MG63 (cell line): ENCODE measurements around the gene WFDC11. TPM values are rescaled to one million over a fixed set of nuclear protein-coding genes. Genes with fewer than 3 reads are reported as not detected.
"Not testable (repeated sequence)": the region's sequence is repeated elsewhere in the genome, so short reads cannot be mapped to it uniquely, and the experiment has no call there.

Experiments used
- DNase-seq: peaks from one replicate; pipeline ENCODE4 v3.0.0-alpha.2; 2020
- H3K27me3 ChIP-seq: fragments of 250-450 bp; sonication (Bioruptor Pico); 2 replicates; pipeline ENCODE4 v1.5.1; 2020; ENCODE audit warnings: mild to moderate bottlenecking, moderate library complexity
- H3K36me3 ChIP-seq: fragments of 250-450 bp; sonication (Bioruptor Pico); 2 replicates; pipeline ENCODE4 v1.5.1; 2020; ENCODE audit warnings: mild to moderate bottlenecking, moderate library complexity
- H3K4me3 ChIP-seq: fragments of 250-450 bp; sonication (Bioruptor Pico); 2 replicates; pipeline ENCODE4 v1.5.1; 2020; ENCODE audit warnings: mild to moderate bottlenecking, moderate library complexity
- H3K9me3 ChIP-seq: fragments of 250-450 bp; sonication (Bioruptor Pico); 2 replicates; pipeline ENCODE4 v1.5.1; 2020; ENCODE audit warnings: mild to moderate bottlenecking, moderate library complexity
- total RNA-seq: library from RNA; depleted of rRNA; stranded (reverse); fragments of >200 nt; shearing (Covaris generic); gene quantifications from 2 replicates; pipeline ENCODE4 v1.2.3, GENCODE V29; 2014; ENCODE audit warnings: low replicate concordance; rRNA removed

The WFDC11 gene
- total RNA-seq: not detected in 2 replicates

- no peak for DNase-seq
- Histone ChIP-seq H3K9me3 (no peaks in the 10 kb centered on the region), H3K27me3 (peaks cover 2% of the 10 kb centered on the region)
Measured at GRCh38 chr20:45670139-45670538, at the start of gene WFDC11. TSS of gene WFDC11 (minus strand) at chr20:45670239. CDS start at chr20:45650600, 19,639 bp downstream.

GRCh38 chr20:45716141-45716688 lies 46.2 kb upstream of the WFDC11 start:
- not testable (repeated sequence) for H3K4me3 ChIP-seq, H3K9me3 ChIP-seq, H3K36me3 ChIP-seq, DNase-seq
- H3K27me3 ChIP-seq: peaks cover 20% of the 10 kb centered on the region

More at GRCh38 chr20:45670139-45670538, at the start of gene WFDC11:
- no peak within 1 kb of the TSS for H3K4me3 ChIP-seq
- H3K36me3 ChIP-seq: no peaks in the 10 kb centered on the region

- Histone ChIP-seq H3K9me3 (no peaks in the 10 kb centered on the region), H3K4me3 (no peak within 1 kb of the TSS), H3K27me3 (peaks cover 5% of the 10 kb centered on the region), H3K36me3 (no peaks in the 10 kb centered on the region)
- no peak for DNase-seq
Measured at GRCh38 chr20:45704969-45705637, 35.1 kb upstream of the WFDC11 start, which contains the start of gene WFDC10B. TSS of gene WFDC10B (minus strand) at chr20:45705019. CDS start at chr20:45685992, 19,027 bp downstream.

- Histone ChIP-seq H3K36me3 (no peaks in the 10 kb centered on the region), H3K27me3 (0 out of 2 replicates have a peak, but pooled peaks cover 2% of the 10 kb centered on the region), H3K4me3 (no peak within 1 kb of the TSS), H3K9me3 (no peaks in the 10 kb centered on the region)
- peak; percentile 6 for DNase-seq
Measured at GRCh38 chr20:45701873-45702272, 31.8 kb upstream of the WFDC11 start, which contains the start of gene WFDC13. TSS of gene WFDC13 (plus strand) at chr20:45702038. CDS start at chr20:45702124, 86 bp downstream.

- no peak for DNase-seq
- Histone ChIP-seq H3K9me3 (no peaks in the 10 kb centered on the region), H3K36me3 (no peaks in the 10 kb centered on the region), H3K4me3 (no peak overlapping the region), H3K27me3 (0 out of 2 replicates have a peak, but pooled peaks cover 2% of the 10 kb centered on the region)
Measured at GRCh38 chr20:45701104-45701503, 31.1 kb upstream of the WFDC11 start.

- 0 out of 2 replicates have a peak, but pooled peaks cover 6% of the 10 kb centered on the region for H3K9me3 ChIP-seq
- no peak overlapping the region for H3K4me3 ChIP-seq
- DNase-seq: no peak
- peaks cover 5% of the 10 kb centered on the region for H3K27me3 ChIP-seq
- H3K36me3 ChIP-seq: no peaks in the 10 kb centered on the region
Measured at GRCh38 chr20:45695496-45695895, 25.5 kb upstream of the WFDC11 start.

- H3K4me3 ChIP-seq, H3K36me3 ChIP-seq, H3K9me3 ChIP-seq, DNase-seq, H3K27me3 ChIP-seq: not testable (repeated sequence)
Measured at GRCh38 chr20:45693346-45693745, 23.3 kb upstream of the WFDC11 start.

- Histone ChIP-seq H3K4me3 (no peak overlapping the region), H3K9me3 (0 out of 2 replicates have a peak, but pooled peaks cover 3% of the 10 kb centered on the region), H3K36me3 (no peaks in the 10 kb centered on the region), H3K27me3 (peaks cover 6% of the 10 kb centered on the region; the same call in 1 of the 2 replicates)
- DNase-seq: peak; percentile 10
Measured at GRCh38 chr20:45685896-45686295, 15.9 kb upstream of the WFDC11 start.

GRCh38 chr20:45679650-45680049 lies 9.6 kb upstream of the WFDC11 start:
- Histone ChIP-seq H3K27me3 (peaks cover 8% of the 10 kb centered on the region), H3K9me3 (peaks cover 2% of the 10 kb centered on the region; the same call in 1 of the 2 replicates), H3K4me3 (no peak overlapping the region), H3K36me3 (no peaks in the 10 kb centered on the region)
- no peak for DNase-seq

GRCh38 chr20:45672765-45673164 lies 2.7 kb upstream of the WFDC11 start:
- Histone ChIP-seq H3K9me3 (no peaks in the 10 kb centered on the region; the same call in 1 of the 2 replicates), H3K27me3 (peaks cover 3% of the 10 kb centered on the region), H3K36me3 (no peaks in the 10 kb centered on the region), H3K4me3 (no peak overlapping the region)
- DNase-seq: no peak

- DNase-seq, H3K27me3 ChIP-seq, H3K9me3 ChIP-seq, H3K4me3 ChIP-seq, H3K36me3 ChIP-seq: not testable (repeated sequence)
Measured at GRCh38 chr20:45657038-45657437, 13.0 kb downstream of the WFDC11 start.

GRCh38 chr20:45651726-45652125 lies 18.3 kb downstream of the WFDC11 start:
- not testable (repeated sequence) for H3K36me3 ChIP-seq, DNase-seq, H3K9me3 ChIP-seq

GRCh38 chr20:45649312-45649863 lies 20.7 kb downstream of the WFDC11 start:
- Histone ChIP-seq H3K9me3 (no peaks in the 10 kb centered on the region), H3K36me3 (no peaks in the 10 kb centered on the region), H3K27me3 (no peaks in the 10 kb centered on the region; the same call in 1 of the 2 replicates), H3K4me3 (no peak overlapping the region)
- no peak for DNase-seq

More at GRCh38 chr20:45651726-45652125, 18.3 kb downstream of the WFDC11 start:
- H3K4me3 ChIP-seq, H3K27me3 ChIP-seq: not testable (repeated sequence)

GRCh38 chr20:45647441-45648050 lies 22.5 kb downstream of the WFDC11 start:
- Histone ChIP-seq H3K9me3 (peaks cover 2% of the 10 kb centered on the region; the same call in 1 of the 2 replicates), H3K36me3 (no peaks in the 10 kb centered on the region), H3K27me3 (no peaks in the 10 kb centered on the region), H3K4me3 (no peak overlapping the region)
- DNase-seq: no peak

GRCh38 chr20:45646875-45647274 lies 23.2 kb downstream of the WFDC11 start:
- H3K36me3 ChIP-seq: no peaks in the 10 kb centered on the region
- H3K27me3 ChIP-seq: 0 out of 2 replicates have a peak, but pooled peaks cover 1% of the 10 kb centered on the region
- no peak overlapping the region for H3K4me3 ChIP-seq
- peaks cover 3% of the 10 kb centered on the region; the same call in 1 of the 2 replicates for H3K9me3 ChIP-seq
- DNase-seq: no peak

GRCh38 chr20:45645869-45646268 lies 24.2 kb downstream of the WFDC11 start:
- not testable (repeated sequence) for DNase-seq, H3K36me3 ChIP-seq, H3K4me3 ChIP-seq, H3K9me3 ChIP-seq, H3K27me3 ChIP-seq

- not testable (repeated sequence) for DNase-seq, H3K36me3 ChIP-seq, H3K4me3 ChIP-seq, H3K9me3 ChIP-seq, H3K27me3 ChIP-seq
Measured at GRCh38 chr20:45641076-45641475, 29.0 kb downstream of the WFDC11 start.
